HEK293 (cell line): Measurements from ENCODE around the gene ARMC2.

Experiments used
- HOXA7 ChIP-seq: sonication (generic); formaldehyde crosslinking; IDR thresholded peaks from 2 replicates; pipeline ENCODE4 v1.8.1; 2022; ENCODE audit warnings: missing genetic modification reagents, borderline replicate concordance
- RBAK ChIP-seq: fragments of 450-650 bp; formaldehyde crosslinking; IDR thresholded peaks from 2 replicates; pipeline ENCODE4 v1.5.1; 2016; ENCODE audit warnings: missing biosample characterization, missing genetic modification characterization
- SP2 ChIP-seq: fragments of 450-650 bp; formaldehyde crosslinking; IDR thresholded peaks from 2 replicates; pipeline ENCODE4 v1.5.1; 2016; ENCODE audit warnings: missing biosample characterization, missing genetic modification characterization
- TCF7L2 ChIP-seq: IDR thresholded peaks from 2 replicates; pipeline ENCODE4 v1.6.1; 2011; ENCODE audit warnings: low read depth, mild to moderate bottlenecking, inconsistent platforms, low read length, moderate library complexity, borderline replicate concordance
- TRIM28 ChIP-seq: IDR thresholded peaks from 2 replicates; pipeline ENCODE4 v1.6.1; 2011; ENCODE audit warnings: low read length, control low read depth, borderline replicate concordance
- YY1 ChIP-seq: fragments of 450-650 bp; formaldehyde crosslinking; IDR thresholded peaks from 2 replicates; pipeline ENCODE4 v1.5.1; 2018; ENCODE audit warnings: missing biosample characterization, missing genetic modification characterization
- ZNF138 ChIP-seq: fragments of 450-650 bp; formaldehyde crosslinking; IDR thresholded peaks from 2 replicates; pipeline ENCODE4 v1.5.1; 2016; ENCODE audit warnings: missing biosample characterization, missing genetic modification characterization, borderline replicate concordance
- ZNF311 ChIP-seq: fragments of 450-650 bp; formaldehyde crosslinking; IDR thresholded peaks from 2 replicates; pipeline ENCODE4 v1.5.1; 2017; ENCODE audit warnings: missing biosample characterization, missing genetic modification characterization, borderline replicate concordance
- ZSCAN16 ChIP-seq: fragments of 450-650 bp; formaldehyde crosslinking; IDR thresholded peaks from 2 replicates; pipeline ENCODE4 v1.5.1; 2016; ENCODE audit warnings: missing biosample characterization, missing genetic modification characterization
- TF ChIP-seq, protein P1 (sequence below): fragments of 450-650 bp; formaldehyde crosslinking; IDR thresholded peaks from 2 replicates; pipeline ENCODE4 v1.5.1; 2016; ENCODE audit warnings: missing biosample characterization, missing genetic modification characterization
- TF ChIP-seq, protein P2 (sequence below): fragments of 450-650 bp; formaldehyde crosslinking; optimal IDR thresholded peaks from 2 replicates; pipeline ENCODE3; 2016; ENCODE audit warnings: missing biosample characterization, mild to moderate bottlenecking, missing genetic modification characterization
- TF ChIP-seq, protein P3 (sequence below): fragments of 450-650 bp; formaldehyde crosslinking; IDR thresholded peaks from 2 replicates; pipeline ENCODE4 v1.5.1; 2016; ENCODE audit warnings: missing biosample characterization, missing genetic modification characterization

DNA sequence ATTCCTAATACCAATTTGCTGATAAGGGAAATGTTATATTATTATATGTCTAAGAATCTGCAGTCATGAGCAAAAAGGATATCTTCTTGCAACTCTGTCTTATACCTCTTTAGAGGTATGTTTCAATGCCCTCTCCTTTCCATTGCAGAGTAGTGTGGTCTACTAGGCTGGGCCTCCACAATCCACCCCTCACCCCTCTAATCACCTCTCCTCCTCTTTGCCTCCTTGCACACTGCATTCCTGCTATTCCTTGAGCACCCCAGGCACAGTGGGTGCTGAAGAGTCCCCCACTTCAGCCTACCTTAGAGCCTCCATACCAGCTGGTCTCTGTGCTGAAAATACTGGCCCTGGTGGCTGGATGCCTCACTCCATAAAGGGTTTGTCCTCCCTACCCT is 26.9 kb downstream of the ARMC2 start:
- TF ChIP-seq YY1 (tag by site-specific recombination) (no peak), TRIM28 (no peak), ZNF138 (tag by site-specific recombination) (no peak), TCF7L2 (no peak), ZSCAN16 (tag by site-specific recombination) (no peak), HOXA7 (no peak), RBAK (no peak), SP2 (tag by site-specific recombination) (no peak), ZNF311 (tag by site-specific recombination) (no peak)
- TF ChIP-seq, protein P1, sequence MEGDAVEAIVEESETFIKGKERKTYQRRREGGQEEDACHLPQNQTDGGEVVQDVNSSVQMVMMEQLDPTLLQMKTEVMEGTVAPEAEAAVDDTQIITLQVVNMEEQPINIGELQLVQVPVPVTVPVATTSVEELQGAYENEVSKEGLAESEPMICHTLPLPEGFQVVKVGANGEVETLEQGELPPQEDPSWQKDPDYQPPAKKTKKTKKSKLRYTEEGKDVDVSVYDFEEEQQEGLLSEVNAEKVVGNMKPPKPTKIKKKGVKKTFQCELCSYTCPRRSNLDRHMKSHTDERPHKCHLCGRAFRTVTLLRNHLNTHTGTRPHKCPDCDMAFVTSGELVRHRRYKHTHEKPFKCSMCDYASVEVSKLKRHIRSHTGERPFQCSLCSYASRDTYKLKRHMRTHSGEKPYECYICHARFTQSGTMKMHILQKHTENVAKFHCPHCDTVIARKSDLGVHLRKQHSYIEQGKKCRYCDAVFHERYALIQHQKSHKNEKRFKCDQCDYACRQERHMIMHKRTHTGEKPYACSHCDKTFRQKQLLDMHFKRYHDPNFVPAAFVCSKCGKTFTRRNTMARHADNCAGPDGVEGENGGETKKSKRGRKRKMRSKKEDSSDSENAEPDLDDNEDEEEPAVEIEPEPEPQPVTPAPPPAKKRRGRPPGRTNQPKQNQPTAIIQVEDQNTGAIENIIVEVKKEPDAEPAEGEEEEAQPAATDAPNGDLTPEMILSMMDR (tag by site-specific recombination) = no peak
- TF ChIP-seq, protein P2, sequence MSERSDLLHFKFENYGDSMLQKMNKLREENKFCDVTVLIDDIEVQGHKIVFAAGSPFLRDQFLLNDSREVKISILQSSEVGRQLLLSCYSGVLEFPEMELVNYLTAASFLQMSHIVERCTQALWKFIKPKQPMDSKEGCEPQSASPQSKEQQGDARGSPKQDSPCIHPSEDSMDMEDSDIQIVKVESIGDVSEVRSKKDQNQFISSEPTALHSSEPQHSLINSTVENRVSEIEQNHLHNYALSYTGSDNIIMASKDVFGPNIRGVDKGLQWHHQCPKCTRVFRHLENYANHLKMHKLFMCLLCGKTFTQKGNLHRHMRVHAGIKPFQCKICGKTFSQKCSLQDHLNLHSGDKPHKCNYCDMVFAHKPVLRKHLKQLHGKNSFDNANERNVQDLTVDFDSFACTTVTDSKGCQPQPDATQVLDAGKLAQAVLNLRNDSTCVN (tag by site-specific recombination) = no peak
- TF ChIP-seq, protein P3, sequence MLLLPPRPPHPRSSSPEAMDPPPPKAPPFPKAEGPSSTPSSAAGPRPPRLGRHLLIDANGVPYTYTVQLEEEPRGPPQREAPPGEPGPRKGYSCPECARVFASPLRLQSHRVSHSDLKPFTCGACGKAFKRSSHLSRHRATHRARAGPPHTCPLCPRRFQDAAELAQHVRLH = no peak
